Measurements from ENCODE around the gene PITX2.

PITX2 gene

DNA sequence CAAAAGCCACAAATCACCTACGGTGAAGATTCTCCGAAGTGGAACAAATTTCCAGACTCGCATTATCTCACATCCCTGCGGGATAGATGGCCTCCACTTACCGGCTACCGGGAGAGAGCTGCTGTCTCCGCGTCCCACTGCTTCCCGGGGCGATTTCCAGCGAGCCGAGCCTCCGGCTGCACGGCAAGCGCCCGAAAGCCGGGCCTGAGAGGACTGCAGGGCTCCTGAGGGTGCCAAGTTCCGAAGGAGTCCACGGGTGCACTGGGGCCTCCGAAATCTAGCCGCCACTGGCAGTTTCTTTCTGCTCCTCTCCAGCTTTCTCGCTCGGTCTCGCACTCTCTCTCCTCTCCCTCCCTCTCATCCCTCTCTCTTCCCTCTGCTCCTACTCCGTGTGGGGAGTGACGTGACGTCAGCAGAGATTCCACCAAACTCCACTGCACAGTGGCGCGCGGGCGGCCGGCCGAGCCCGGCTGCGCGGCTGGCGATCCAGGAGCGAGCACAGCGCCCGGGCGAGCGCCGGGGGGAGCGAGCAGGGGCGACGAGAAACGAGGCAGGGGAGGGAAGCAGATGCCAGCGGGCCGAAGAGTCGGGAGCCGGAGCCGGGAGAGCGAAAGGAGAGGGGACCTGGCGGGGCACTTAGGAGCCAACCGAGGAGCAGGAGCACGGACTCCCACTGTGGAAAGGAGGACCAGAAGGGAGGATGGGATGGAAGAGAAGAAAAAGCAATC is 14.0 kb upstream of the PITX2 start:
- DNase-seq (ENCODE audit: low read depth in 2 of 2, low spot score in 1 of 2), result no peak

- DNase-seq (ENCODE audit: low read depth in 2 of 2, low spot score in 1 of 2), result no peak
These were observed 13.3 kb upstream of the PITX2 start for GRCh38 chr4:110636171-110636679.

DNA sequence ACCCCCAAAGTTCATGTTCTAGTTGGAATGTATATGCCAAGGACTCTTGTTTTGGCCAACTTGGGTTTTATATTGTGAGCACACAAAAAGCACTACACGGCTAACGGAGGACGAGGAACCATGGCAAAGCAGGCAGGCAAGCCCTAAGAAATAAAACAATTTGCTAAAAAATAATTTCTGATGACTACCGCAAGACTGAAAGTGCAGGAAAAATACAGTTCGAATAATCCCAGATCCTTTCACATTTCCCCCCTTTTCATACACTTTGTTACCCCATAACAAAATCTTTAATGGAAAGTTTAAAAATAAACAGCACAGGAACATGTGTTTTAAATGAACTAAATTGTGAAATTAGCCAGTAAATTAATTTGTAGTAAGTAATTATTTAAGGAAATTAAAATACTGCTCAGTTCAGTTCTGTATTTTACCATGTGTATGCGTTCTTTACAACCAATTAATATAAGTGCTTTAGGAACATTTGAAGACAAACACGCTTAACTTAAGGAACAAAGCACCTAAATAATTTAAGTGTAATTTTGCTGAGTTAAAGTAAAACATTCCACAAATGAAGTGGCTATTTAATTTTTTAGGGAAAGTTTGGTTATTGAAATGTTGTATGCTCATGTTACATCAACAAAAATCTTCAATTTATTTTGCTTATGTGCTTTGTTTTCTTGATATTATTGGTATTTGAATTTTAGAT is 12.4 kb upstream of the PITX2 start:
- no peak for DNase-seq (ENCODE audit: low read depth in 2 of 2, low spot score in 1 of 2)

DNA sequence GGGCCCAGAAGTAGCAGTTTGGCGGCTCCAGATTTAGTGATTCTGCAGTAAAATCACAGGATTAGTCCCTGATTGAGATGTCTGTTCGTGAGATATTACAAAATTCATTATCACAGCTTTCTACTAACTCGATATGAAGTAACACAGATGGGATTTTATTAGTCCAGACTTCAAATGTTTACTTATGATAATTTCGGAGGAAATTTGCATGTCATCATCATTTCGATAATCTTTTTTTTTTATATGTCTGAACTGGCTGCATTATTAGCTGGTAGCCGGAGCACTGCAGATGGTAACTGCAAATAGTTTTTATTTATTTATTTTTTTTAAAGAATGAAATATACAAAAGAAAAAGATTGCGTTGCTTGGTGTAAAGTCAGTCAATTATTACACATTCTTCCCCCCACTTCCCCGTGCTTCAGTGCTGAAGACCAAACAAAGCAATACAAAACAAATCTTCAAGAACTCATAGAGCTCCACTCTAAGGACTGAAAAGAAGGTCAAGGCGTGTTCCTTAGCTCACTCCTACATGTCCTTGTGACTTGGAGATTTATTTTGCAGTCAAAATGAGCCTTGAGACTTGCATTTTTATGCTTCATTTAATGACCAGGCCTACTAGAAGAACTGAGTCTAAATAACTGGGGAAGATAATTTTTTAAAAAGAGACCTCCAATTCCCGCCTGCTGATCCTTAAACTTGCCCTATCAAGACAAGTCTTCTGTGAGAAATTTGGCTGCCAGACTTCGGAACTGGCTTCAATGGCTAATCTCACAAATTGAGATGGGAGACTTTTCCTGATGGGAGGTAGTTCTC is 11.7 kb upstream of the PITX2 start:
- no peak for DNase-seq (ENCODE audit: low read depth in 2 of 2, low spot score in 1 of 2)

DNA sequence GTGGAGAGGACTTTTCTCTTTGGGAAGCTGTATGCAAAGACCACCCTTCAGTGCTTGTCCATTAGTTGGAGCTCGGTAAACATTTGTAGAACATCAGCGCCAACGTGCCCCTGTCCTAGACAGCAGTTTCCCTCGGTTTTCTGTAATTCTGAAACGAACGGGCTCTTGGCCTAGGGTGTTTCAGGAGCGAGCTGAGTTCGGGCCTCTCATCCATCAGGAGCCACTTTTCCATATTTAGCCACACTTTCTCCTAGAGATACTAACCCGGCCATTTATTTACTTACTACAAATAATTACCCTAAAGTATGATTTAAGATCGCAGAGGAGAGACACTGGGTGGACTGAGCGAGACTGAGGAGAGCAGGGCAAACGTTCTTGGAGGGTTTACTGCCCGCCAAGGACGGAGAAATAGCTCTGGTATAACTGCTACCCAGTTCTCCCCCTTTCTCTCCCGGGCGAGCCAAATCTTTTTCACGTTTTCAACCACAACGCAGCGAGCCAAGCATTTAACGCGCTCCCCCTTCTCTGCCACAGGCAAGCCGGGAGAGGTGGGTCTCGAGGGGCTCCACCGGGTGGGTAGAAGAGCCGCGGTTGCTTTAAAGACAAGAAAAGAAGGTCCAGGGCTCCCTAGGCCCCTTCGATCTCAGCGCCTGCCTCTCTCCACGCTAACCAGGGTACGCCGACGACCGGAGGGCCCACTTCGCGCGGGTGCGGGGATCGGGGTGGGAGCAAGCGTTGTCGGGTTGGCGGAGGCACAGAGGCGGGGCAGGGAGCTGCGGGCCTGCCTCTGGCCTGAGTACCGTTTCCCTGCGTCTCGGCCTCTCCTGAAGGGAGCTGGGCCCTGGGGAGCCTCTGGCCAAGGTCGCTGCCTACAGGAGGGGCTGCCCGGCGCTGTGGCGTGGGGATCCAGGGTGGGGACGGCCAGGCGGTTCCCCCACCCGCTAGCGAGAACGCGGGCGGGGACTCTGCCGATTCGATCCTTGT is 10.8 kb upstream of the PITX2 start:
- no peak for DNase-seq (ENCODE audit: low read depth in 2 of 2, low spot score in 1 of 2)

- DNase-seq (ENCODE audit: low read depth in 2 of 2, low spot score in 1 of 2), result no peak
These were observed 9.9 kb upstream of the PITX2 start for GRCh38 chr4:110632506-110633357.

- DNase-seq (ENCODE audit: low read depth in 2 of 2, low spot score in 1 of 2), result no peak
These were observed 9.0 kb upstream of the PITX2 start for GRCh38 chr4:110631584-110632505.

DNA sequence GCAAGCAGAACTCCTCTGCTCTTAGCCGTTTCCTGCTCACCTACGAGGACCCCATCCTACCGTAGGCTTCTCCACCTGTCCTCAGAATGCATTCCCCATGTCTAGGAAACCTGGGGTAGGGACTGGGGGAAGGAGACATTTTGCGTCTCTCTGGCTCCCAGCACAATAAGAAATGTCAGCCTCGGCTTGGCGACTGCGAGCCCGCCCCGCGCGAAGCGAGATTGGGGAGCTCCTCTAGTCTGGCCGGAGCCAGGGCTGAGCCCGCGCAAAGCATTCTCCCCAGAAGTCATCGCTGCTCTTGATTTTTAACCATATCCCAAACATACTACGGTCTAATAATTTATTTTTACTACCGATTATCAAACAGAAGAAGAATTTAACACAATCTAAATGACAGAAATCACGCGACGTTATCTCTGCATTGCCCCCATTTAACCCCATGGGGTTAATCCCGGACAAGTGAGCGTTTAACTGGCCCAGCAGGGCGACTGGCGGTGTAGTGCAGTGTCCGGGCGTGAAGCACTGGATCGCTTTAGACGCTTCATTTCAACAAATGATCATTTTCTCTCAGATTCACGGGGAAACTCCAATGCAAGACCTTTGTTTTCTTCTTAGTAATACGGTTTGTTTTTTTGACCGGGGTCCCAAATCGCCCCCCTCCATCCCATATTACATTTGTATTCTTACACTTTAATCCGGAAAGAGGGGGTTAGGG is 8.0 kb upstream of the PITX2 start:
- DNase-seq (ENCODE audit: low read depth in 2 of 2, low spot score in 1 of 2), result no peak

DNA sequence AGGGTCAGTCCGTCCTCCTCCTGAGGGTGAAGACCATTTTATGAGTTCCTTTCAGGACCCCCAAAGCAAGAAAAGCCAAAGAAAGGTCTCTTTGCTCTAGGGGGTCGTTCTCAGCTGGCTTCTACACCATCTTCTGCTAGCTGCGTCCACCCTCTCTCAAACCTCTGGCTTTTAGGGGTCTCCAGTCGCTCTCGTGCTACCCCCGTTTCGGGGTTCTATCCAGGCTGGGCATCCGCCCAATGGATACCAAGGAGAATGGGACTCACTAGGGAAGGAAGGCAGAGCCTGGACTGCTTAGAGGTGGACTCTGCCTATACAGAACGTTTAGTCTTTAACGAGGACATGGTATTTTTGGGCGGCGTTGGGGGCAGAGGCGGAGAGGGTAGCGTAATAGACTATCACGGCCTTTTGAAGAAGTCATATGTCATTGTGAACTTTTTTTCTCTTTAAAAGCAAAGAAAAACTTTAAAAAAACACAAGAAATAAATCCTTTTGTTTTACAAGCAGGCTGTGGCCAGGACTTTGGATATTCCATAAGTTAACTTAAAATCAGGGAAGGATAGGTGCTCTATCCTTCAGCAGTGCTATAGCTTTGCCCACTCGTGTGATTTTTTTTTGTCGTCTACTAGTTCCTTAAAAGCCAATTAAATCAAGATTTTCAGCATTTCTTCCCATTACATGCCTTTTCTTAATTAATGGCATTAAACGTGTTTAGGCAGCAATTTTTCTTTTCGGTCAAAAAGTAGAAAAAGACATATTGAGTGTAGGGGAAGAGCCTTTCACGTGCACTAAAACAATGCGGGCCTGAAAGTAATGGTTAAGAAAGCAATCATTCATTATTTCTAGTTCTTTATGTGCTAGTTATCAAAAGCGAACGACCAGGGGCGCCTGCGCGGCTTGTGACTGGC is 7.2 kb upstream of the PITX2 start:
- no peak for DNase-seq (ENCODE audit: low read depth in 2 of 2, low spot score in 1 of 2)

DNA sequence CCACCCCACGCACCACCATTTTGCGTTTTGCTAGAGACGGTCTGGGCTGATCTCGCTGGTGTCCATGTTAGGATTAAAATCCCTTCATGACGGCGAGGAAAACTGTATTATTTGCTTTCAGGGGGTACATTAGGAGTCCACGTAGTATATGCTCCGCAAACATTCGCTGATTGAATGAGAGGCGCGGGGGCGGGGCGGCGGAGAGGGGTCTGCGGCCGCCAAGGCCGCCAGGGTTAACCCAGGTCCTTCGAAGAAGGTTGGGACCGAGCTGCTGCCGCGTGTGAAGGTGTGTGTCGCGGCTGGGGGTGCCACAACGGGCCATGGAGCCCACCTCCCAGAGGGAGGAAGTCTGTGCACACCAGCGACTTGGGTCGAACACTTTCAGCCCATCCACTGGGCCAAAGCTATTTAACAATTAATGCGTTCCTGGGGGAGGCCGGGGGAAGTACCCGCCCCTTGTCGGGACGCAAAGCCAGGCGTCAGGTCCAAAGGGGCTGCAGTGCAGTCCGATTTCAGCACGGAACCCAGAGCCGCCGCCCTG is 6.4 kb upstream of the PITX2 start:
- no peak for DNase-seq (ENCODE audit: low read depth in 2 of 2, low spot score in 1 of 2)

GRCh38 chr4:110628663-110629213 is 5.9 kb upstream of the PITX2 start:
- DNase-seq (ENCODE audit: low read depth in 2 of 2, low spot score in 1 of 2), result no peak

GRCh38 chr4:110627977-110628662 is 5.2 kb upstream of the PITX2 start:
- DNase-seq (ENCODE audit: low read depth in 2 of 2, low spot score in 1 of 2), result no peak

- DNase-seq (ENCODE audit: low read depth in 2 of 2, low spot score in 1 of 2), result no peak
These were observed 3.8 kb upstream of the PITX2 start for GRCh38 chr4:110626532-110627153.

DNA sequence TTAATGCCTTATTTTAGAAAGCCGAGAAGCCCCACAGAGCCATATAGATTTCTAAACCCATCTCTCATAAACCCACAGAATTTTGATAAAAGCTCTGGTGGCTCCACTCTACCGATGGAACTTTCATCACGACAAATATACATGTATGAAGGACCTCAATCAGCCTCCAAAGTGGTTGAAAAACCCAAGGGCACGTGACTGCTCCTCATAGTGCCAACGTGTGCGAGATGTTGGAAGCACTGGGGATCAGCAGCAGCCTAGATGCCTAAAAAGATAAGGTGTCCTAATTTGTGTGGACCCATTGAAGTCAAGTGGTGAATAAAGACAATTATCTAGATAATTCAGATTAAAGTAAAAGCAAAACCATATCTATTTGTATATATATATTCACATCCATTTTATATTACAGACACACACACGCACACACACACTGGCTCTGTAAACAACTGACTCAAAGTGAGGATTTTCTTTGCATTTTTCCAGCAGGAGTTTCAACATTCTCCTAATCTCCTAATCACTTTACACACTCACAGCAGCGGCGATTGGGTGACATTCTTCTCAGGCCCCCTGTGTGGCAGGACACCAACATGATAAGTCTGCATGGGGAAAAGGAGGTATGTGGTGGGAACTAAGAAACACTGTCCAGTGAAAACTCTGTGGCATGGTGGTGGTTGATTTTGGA is 2.8 kb upstream of the PITX2 start:
- no peak for DNase-seq (ENCODE audit: low read depth in 2 of 2, low spot score in 1 of 2)

All from stimulated activated CD8-positive, alpha-beta memory T cell treated with anti-CD3 and anti-CD28 coated beads, Interleukin-4, amount 100 ng/mL, for 4 hours (primary cell).